Left lung (tissue), 10 donors: ENCODE results near the gene ABCB6. TPM values are rescaled to one million over a fixed set of nuclear protein-coding genes. Genes with fewer than 3 reads are reported as not detected.

Experiments used
- ATAC-seq: fragments of 200-7000 bp; cut with Tn5 transposase; one replicate; pipeline ENCODE4 v1.9.1; 2020; ENCODE audit warnings: moderate library complexity
- DNase-seq, 4 donors: peaks; one replicate each; pipeline ENCODE4 v3.0.0-alpha.2; 2013 to 2020
- H3K27ac ChIP-seq, 2 donors: fragments of 200-600 bp; sonication (generic) in 1 of 2; one replicate each; pipeline versions ENCODE4 v1.5.0 to v1.8.0; 2020 to 2021
- H3K27me3 ChIP-seq, 2 donors: fragments of 200-600 bp; sonication (generic) in 1 of 2; one replicate each; pipeline versions ENCODE4 v1.5.0 to v1.8.0; 2020 to 2021
- H3K36me3 ChIP-seq, 2 donors: fragments of 200-600 bp; sonication (generic) in 1 of 2; one replicate each; pipeline versions ENCODE4 v1.5.0 to v1.8.0; 2020 to 2021
- H3K4me1 ChIP-seq, 2 donors: fragments of 200-600 bp; one replicate each; pipeline ENCODE4 v1.8.0; 2021
- H3K4me3 ChIP-seq, 2 donors: fragments of 200-600 bp; sonication (generic) in 1 of 2; one replicate each; pipeline versions ENCODE4 v1.5.0 to v1.8.0; 2020 to 2021; ENCODE audit warnings: mild to moderate bottlenecking in 1 of 2
- H3K9me3 ChIP-seq, 2 donors: fragments of 200-600 bp; sonication (generic) in 1 of 2; one replicate each; pipeline versions ENCODE4 v1.5.0 to v1.8.0; 2020 to 2021
- CTCF ChIP-seq, 2 donors: fragments of 200-600 bp; sonication (generic) in 1 of 2; IDR thresholded peaks; one replicate each; pipeline versions ENCODE4 v1.5.0 to v1.8.0; 2021; ENCODE audit warnings: antibody characterized with exemption in 2 of 2
- intact Hi-C, 2 donors: fragments of 100-400 bp; cut with DNase I; formaldehyde crosslinking; loops; one replicate each; pipeline versions ENCODE4 v1.11.2 to v1.14.2; 2022
- polyA plus RNA-seq, 6 donors: library from polyadenylated mRNA; unstranded; fragments of 120-200 nt; gene quantifications; one replicate each; pipeline ENCODE4 v1.2.1, GENCODE V29; 2013; ENCODE audit not compliant: insufficient read length in 6 of 6
- total RNA-seq, 2 donors: library from RNA; stranded (reverse); fragmentation: NEBNext Ultra II Directional; extraction: Animal tissue kit (Norgen Biotek cat#: 25700); gene quantifications; one replicate each; pipeline ENCODE4 v1.2.1, GENCODE V29; 2021
- donor health status: DM: no; HTN: yes; CAD: no.
- donor health status: DM: no; HTN: no; CAD: no.

ABCB6 gene
- total and polyA plus RNA-seq, 8 donors = 23.2 to 45.3 (median 30.1) TPM

- peak; percentile 62 for ATAC-seq
- peaks cover 35 to 82% of the 10 kb centered on the region in 2 donors for H3K4me1 ChIP-seq
- H3K9me3 ChIP-seq = no peaks in the 10 kb centered on the region
- peak; percentile 80 to 93 (median 86) for DNase-seq
- H3K27ac ChIP-seq = peak overlapping the region; percentile 92 to 97
- TF ChIP-seq CTCF (IDR thresholded peaks at IDR 0.05) = no peak
- H3K36me3 ChIP-seq = peaks cover 0 to 36% of the 10 kb centered on the region in 2 donors
- peak overlapping the region in 1 of 2 donors; percentile 36 for H3K4me3 ChIP-seq
- H3K27me3 ChIP-seq = peaks cover 0 to 4% of the 10 kb centered on the region in 2 donors
- intact Hi-C loops = no loop called here
Observed at GRCh38 chr2:219249203-219249980, 30.6 kb upstream of the ABCB6 start.

GRCh38 chr2:219248845-219249202 lies 30.1 kb upstream of the ABCB6 start:
- H3K4me3 ChIP-seq = peak overlapping the region in 1 of 2 donors; percentile 36
- no peaks in the 10 kb centered on the region for H3K27me3 ChIP-seq
- peak overlapping the region; percentile 92 to 97 for H3K27ac ChIP-seq
- DNase-seq = no peak
- no peak for TF ChIP-seq CTCF (IDR thresholded peaks at IDR 0.05)
- peaks cover 36 to 84% of the 10 kb centered on the region in 2 donors for H3K4me1 ChIP-seq
- no peaks in the 10 kb centered on the region for H3K9me3 ChIP-seq
- intact Hi-C loops = no loop called here
- H3K36me3 ChIP-seq = peaks cover 0 to 36% of the 10 kb centered on the region in 2 donors
- ATAC-seq = no peak

- Histone ChIP-seq H3K4me1 (peaks cover 36 to 83% of the 10 kb centered on the region in 2 donors), H3K27ac (peak overlapping the region; percentile 92 to 97), H3K4me3 (peak overlapping the region in 1 of 2 donors; percentile 16), H3K9me3 (no peaks in the 10 kb centered on the region), H3K27me3 (no peaks in the 10 kb centered on the region), H3K36me3 (peaks cover 0 to 36% of the 10 kb centered on the region in 2 donors)
- ATAC-seq (no peak), DNase-seq (no peak)
- TF ChIP-seq CTCF (IDR thresholded peaks at IDR 0.05) = no peak
- intact Hi-C loops = no loop called here
Observed at GRCh38 chr2:219247678-219248642, 29.2 kb upstream of the ABCB6 start.

- peak overlapping the region in 1 of 2 donors; percentile 97 for H3K27ac ChIP-seq
Observed at GRCh38 chr2:219246559-219246958, 27.8 kb upstream of the ABCB6 start.

More at GRCh38 chr2:219246559-219246958, 27.8 kb upstream of the ABCB6 start:
- ATAC-seq (no peak), DNase-seq (no peak)
- peaks cover 0 to 36% of the 10 kb centered on the region in 2 donors for H3K36me3 ChIP-seq
- H3K9me3 ChIP-seq = no peaks in the 10 kb centered on the region
- intact Hi-C loops = no loop called here
- H3K4me3 ChIP-seq = peak overlapping the region in 1 of 2 donors; percentile 81
- H3K4me1 ChIP-seq = peaks cover 36 to 69% of the 10 kb centered on the region in 2 donors
- no peaks in the 10 kb centered on the region for H3K27me3 ChIP-seq
- TF ChIP-seq CTCF (IDR thresholded peaks at IDR 0.05) = no peak
